HG02623 (cell line): ENCODE results near the gene KIAA2012.
A peak's percentile ranks its signal among the peaks of the same experiment; 100 is the strongest.

Experiments used
- ATAC-seq: cut with Tn5 transposase; IDR thresholded peaks from one replicate; pipeline ENCODE4 v1.9.1; 2021; ENCODE audit warnings: moderate library complexity; ENCODE audit not compliant: unreplicated experiment

Gene KIAA2012

DNA sequence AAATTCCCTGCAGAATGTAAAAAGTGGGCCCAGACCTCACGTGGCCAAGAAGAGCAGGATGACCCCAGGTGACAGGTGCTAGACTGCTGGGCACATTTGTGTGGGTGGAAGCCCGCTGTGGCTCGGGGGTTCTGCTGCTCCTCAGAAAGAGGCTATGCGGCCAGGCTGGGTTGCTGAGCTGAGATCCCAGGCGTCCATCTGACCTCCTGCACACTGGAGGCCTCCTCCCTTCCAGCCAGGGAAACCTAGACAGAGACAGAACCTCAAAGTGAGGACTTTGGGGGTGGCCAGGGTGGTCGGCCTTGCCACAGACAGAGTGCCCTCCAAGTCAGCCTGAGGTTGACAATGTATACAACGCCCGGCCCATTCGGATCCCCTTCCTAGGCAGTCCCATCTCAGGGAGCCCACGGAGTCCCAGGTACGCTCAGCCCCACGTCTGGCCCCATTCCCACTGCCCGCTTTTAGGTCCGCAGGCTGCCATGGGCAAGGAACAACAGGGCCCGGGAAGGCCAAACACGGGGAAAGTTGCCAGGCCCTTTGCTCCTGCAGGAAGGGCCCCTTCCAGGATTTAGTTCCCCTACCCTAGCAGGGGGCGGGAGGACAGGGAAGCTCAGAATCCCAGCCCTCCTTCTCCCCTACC, 75.6 kb downstream of the KIAA2012 start:
- no peak for ATAC-seq

DNA sequence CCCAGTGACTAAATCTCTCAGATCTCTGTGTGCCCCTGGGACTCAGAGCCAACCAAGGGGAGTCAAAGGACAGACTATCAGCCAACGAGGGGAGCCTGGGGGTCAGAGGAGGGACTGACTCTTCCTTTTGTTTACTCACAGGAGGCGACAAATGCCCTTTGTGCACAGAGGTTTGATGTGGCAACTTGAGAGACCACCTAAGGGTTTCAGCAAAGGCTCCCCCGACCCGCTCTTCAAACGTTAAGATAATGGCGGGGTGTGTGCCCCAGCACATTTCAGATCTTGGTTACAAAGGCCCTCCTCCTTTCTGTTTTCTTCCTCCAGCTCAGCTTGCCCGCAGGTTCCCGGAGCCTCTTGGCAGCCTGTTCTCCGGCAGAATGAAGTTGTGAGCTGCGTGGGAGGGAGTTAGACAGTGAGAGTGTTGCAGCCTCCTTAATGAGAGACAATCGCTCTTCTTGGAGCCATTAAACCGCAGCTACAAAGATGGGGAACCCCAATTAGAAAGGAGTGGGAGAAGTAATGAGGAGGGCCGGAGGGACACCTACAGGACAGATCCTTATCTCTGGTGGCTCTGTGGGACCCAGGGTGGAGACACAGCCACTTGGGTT, 76.2 kb downstream of the KIAA2012 start:
- ATAC-seq, result no peak

DNA sequence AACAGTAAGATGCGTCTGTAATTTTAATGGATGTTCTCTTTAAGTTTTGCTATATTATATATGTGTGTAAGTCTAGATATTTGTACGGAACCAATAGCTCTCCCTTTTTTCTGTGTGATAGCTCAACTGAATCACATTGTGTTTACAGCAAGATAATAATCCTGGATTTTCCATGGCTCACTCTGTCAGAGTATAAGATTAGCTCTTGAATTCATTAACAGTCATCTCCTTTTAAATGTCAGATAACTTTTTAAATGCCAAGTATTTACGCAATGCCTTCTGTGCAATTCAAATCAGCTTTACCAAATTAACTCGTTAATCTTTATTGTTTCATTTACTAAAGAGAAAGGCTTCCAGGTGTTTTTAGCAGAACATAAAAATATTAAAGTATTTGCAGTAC, 76.9 kb downstream of the KIAA2012 start:
- ATAC-seq, result no peak

DNA sequence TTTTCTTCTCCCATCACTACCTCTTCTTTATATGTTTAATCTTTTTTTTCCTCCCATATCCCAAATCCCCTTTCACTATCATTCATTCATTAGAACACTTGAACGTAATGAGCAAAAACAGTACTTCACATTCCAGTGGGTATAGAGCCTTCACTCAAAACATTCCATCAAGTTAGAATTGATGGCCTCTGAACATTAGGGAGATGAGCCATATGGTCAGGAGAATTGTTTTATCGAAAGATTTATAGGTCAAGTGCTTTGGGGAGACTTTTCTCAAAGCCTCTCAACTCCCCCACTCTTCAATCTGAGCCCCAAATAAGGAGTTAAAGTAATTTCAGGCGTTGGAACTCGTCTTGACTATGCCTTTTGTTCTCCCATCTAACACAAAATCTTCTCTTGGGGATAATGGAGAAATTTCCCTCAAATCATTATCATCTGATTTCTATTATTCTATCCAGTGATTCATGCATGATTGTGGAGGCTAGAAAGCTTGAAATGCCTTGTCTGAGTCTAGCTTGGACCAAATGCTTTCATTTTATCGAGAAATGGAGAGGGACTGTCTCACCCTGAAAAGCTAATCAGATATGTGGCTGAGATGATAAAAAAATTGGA, 79.2 kb downstream of the KIAA2012 start:
- no peak for ATAC-seq

DNA sequence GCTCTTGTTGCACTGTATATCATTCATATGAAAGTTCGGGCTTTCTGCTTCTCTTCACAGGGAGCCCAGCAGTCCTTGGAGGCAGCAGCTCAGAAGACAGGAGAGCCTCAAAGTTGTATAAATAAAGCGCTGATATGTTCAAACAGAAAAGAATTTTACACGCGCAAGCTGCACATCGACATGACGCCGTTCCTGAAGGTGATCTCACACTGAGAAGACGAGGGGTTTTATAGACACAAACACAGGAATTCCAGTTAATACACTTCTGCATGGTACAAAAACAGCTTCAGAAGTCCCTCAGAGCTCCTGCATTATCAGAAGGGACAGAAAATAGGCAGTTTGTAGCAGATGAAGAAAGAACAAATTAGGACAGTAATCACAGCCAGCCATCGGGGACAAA, 81.6 kb downstream of the KIAA2012 start:
- no peak for ATAC-seq

DNA sequence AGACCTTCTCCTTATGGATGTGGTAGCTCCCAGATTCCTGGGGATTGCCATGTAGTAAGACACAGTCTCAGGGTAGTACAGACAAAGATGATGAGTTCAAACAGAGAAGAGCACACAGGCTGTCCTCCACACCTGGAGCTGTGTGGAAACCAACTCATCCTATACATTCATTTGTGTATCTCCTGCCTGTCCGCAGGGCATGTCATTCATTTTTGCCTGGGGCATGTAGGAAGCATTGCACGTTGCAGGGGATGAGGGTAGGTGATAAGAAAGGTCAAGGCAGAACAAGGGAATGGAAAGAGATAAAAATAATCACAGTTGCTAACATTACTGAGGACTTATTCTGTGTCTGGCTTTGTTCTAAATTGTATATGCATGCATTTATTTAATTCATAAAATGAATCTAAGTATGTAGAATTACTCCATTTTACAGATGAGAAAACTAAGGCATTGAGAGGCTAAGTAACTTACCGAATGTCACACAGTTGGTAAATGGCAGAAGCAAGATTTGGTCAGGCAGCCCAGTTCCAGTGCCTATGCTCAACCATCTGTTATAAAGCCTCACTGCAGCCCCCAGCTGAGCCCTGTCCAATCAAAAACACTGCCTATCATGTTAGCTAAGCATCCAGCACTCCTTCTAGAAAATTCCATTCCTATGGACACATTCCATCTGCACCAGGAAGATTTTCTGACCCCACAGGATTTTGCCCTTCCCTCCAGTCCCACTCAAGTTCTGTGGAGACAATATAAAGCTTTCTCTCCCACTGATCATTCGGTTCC, 84.3 kb downstream of the KIAA2012 start:
- ATAC-seq, result no peak

DNA sequence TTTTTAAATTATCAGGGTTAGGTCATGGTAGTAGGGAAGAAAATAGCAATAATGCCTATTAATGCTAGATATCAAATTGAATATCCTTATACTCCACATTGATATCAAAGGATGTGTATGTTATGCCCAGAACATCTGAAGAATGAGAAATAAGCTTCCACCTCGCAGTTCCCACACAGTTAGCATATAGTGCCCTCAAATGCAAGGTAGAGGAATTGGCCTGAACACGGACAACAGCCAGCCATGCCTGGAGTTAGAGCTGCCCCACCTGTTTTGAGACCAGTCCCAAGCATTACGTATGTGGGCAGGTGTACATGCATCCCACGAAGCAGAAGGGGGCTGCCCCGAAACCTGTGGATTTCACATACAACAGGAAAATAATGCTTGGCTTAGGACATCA, 85.7 kb downstream of the KIAA2012 start:
- no peak for ATAC-seq

DNA sequence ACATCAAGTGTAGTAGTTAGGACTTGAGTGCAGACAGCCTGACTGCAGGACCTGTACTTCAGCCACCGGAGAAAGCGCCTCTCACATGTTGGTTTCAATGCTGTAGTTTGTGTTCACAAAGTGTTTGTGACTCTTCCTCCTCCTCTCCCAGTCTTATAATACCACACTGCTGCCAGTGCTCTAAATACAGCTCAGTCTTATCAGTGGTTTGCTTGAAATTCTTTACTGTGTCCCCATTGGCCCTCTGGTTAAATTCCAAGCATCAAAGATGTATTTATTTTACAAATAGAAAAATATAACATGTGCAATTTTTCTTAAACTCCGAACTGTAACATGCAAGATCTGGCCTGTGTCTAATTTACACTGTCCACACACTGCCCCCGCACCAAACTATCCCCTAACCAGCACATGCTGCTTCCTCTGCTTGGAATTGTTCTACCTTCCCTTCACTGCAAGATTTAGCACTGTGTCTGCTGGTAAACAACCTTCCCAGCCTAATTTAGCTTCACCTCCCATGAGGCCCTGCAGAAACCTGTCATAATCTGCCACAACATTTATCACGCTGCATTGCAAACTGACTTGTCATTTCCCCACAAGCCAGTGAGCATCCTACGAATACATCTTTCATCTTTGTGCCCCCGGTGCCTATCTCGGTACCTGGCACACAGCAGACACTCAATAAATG, 88.2 kb downstream of the KIAA2012 start:
- ATAC-seq, result no peak

DNA sequence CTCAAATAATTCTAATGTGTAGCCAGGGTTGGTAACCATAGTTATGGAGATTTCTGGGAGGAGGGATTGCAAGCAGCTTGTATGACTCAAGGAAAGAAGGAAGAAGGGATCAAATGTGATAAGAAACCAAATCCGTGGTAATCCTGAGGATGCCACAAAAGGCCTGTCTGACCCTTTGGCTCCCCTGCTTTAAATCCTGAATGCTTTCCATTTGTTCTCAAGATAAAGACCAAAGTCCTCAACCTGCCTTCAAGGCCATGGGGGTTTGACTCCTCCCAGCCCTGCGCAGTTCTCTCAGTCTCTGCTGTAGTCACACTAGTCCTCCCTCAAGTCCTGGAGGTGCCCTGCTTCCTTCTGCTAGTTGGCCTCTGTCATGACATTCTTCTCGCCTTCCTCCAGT, 91.4 kb downstream of the KIAA2012 start:
- ATAC-seq, result no peak

DNA sequence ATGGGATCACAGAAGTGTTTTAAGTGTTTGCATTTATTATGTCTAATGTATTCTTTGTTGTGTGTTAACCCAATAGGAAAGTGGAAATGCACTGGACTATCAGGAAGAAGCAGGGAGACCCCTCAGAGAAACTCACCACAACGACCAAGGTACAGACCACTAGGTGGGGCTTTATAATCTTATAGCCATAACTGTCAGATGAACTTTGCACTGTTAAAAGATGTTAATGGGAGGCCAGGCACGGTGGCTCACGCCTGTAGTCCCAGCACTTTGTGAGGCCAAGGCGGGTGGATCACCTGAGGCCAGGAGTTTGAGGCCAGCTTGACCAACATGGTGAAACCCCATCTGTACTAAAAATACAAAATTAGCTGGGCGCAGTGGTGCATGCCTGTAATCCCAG, 92.2 kb downstream of the KIAA2012 start:
- ATAC-seq, result no peak

DNA sequence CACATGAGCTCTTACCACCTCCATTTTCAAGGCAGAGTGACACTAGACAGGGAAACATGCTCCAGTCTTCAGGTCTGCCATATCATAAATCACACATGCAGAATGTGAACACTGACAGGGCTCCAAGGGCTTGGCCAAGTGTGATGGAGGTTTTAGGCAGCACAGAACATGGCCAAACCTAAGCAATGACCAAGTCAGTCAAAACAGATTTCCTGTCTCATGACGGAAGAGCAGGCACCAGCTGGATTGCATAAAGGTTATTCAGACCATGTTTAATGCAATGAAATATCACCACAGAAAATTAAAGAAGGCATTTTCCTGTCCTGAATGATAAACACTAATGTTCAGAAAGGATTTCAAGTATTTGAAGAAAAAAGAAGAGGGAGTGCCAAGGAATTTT, 92.9 kb downstream of the KIAA2012 start:
- no peak for ATAC-seq

DNA sequence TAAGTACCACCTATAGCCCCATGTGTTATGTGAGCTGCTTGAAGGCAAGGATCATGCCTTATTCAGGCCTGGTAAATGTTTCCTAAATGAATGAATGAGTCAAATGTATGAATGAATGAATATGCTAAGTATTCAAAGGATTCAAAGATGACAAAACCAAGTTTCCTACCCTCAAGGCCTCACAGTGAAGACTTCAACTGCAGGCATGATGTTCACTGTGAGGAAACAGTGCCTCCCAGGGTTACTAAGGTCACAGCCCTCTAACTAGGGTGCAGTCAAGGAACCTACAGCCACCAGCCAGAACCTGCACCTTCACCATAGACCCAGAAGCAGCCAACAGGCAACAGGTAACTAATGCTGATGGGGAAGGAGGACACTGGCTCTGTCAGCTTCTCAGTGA, 96.1 kb downstream of the KIAA2012 start:
- no peak for ATAC-seq

DNA sequence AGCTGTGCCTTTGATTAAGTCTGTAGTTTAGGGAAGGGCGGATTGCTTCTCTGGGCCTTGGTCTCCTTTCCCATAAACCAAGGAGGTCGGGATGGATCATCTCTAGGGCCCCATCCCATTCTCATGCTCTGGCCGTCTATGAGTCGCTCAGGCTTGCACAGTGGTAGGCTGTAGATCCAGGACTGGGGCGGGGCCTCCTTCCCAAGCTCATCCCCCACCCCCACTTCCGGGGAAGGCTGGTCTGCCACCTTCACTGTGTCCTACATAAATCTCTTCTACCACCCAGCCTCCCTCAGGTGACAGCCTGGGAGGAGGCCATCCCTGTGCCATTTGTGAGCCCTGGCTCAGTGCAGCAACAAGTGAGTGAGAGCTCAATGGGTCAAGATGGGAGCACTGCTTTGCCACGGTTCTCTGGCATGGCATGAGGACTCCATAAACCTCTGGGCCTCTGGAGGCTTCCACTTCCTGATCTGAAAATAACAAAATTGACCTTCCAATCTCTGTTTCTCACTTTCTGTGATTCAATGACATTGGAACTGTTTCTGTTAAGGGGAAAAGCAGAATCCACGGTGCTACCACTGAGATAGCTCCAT, 96.9 kb downstream of the KIAA2012 start:
- ATAC-seq, result no peak

DNA sequence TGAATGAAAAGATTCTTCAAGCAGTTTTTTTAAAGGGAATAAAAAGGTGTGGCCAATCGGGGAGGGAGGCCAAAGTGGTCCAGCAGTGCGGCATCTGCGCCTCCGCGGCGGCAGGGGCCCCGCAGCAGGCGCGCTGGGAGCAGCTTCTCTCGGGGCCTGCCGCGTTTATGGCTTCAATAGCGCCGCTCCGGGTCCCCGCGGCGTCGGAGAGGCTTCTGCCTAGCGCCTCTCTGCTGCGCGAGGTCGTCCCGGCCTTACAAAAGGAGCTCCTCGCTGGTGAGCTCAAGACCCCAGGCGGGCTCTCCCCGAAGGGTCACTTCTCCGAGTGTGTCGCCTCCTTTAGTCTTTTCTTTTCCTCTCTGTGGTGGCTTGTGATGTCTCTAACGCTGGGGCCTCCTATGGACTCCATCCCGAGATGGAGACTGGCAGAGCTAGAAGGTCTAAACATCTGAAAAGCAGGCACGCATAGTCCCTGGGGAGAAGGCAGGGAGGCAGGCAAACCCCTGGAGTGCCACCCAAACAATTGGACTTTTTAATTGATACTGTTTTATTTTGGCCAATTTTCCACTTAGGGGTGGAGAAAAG, 98.3 kb downstream of the KIAA2012 start:
- ATAC-seq, result no peak

DNA sequence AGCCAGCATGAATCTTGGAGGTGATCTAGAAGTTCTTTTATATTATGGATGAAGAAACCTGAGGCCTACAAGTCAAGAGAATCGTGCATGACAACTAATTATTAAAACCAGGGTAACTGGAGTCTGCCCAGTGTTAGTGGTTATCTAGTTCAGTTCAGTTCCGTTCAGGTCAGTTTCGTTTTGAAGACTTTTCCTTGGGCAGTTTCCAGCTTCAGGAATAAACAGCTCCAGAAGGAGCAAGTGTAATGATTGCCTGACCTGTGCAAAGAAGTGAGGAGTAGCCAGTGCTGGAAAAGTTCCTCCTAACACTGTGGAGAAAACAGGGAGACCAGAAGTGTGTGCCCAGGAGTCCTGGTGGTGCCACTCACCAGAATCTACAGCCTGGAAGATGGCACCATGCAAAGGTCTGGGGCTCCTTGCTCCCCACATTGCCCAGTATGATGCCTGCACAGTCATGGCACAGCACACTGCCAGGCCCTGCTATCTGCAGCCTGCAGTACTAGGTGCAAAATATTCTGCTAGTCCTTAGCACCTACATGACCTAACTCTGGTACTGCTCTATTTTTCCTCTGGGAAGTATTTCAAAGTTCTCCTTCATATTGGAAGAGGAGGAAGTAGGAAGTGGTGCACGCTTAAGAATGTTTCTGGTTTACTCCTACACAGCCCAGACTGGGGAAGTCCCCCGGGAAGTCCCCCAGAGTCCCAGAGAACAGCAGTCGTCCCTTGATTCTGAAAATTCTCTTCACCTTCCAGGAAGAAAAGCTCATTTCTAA, 99.6 kb downstream of the KIAA2012 start:
- ATAC-seq, result peak; percentile 77

DNA sequence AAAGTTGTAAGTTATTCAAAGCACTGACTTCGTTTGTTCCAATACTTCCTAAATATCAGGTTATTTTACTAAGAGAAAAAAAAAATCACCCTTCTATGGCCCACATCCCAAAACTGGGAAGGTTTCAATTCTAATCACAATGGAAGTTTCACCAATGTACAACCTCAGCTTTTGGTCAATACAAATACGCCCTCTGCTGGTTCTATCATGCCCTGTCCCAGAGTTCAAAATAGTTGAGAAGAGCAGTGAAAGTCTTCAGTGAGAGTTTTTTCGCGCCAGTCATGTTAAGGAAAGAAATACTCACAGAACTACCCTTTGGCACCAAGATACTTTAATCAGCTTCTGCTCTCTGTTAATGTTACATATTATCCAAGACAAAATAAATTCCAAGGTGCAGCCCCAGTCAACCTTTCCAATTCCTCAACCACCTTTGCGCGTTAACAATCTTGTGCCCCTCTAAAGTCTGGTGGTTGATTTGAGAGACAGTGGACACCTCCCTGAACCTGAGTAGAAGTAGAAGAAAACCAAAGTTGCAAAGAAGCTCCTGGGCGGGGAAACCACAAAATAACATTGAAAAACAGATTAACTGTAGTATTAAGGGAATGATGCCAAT, 105.4 kb downstream of the KIAA2012 start:
- no peak for ATAC-seq

DNA sequence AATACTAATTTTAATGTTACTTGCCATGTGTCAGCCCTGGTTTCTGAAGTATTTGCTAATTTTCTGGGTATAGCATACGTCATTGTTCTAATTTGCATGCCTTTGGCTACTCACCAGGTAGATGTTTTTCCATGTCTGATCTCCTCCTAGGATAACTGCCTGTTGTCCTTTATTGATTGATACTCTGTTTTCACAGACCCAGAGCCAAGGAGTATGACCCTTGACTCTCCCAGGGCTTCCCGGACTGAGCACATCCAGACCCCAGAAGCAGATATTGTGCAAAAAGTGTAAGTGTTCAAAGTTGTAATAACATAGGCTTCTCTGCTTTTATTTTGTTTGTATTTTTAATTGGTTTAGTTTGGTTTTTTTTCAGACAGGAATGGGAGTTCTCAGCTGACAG, 111.5 kb downstream of the KIAA2012 start:
- ATAC-seq, result no peak

DNA sequence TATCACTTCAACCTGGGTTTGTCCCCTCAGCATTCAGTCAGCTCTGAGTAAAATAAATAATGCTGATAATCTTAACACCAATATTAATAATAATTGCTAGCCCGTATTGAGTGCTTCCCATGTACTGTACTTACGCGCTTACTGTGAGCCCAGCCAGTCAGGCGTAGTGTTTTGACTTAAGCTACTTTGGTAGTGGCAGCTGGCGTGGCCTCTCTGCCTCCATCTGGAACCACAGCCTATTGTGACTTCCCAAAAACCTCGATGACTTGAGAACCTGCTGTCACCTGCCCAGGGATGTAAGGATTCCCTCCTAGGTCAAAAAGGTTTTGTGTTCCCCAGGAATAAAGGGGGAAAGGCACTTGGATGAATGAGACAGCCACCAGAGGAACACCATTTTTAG, 112.1 kb downstream of the KIAA2012 start:
- ATAC-seq, result no peak

DNA sequence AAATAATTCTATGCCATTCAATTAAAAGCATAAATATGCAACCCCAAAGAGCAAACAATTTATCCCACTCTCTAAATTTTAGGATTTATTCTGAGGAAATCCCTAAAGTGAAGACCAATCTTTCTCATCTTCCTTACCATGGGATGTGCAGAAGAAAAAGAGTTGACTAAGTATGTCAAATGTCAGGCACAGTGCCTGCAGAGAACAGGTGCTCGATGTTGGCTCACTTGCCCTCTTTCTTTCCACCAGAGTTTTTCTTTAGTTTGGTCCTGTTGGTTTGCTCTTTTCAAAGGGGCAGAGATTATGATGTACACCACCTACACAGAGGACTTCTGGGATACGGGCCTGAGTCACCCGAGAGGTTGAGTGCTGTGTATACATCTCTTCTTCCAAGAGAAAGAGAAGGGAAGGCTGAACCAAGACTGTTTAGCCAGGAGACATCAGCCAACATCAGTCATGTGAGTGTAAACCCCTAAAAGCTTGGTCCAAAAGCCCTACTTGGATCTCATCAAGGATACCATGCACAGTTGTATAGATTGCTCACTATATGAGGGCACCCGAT, 113.7 kb downstream of the KIAA2012 start:
- no peak for ATAC-seq
